ENCODE measurements around the gene KIAA1549.

GRCh38 chr7:138892812-138893211 lies 88.4 kb downstream of the KIAA1549 start:
- TF ChIP-seq, protein P1, sequence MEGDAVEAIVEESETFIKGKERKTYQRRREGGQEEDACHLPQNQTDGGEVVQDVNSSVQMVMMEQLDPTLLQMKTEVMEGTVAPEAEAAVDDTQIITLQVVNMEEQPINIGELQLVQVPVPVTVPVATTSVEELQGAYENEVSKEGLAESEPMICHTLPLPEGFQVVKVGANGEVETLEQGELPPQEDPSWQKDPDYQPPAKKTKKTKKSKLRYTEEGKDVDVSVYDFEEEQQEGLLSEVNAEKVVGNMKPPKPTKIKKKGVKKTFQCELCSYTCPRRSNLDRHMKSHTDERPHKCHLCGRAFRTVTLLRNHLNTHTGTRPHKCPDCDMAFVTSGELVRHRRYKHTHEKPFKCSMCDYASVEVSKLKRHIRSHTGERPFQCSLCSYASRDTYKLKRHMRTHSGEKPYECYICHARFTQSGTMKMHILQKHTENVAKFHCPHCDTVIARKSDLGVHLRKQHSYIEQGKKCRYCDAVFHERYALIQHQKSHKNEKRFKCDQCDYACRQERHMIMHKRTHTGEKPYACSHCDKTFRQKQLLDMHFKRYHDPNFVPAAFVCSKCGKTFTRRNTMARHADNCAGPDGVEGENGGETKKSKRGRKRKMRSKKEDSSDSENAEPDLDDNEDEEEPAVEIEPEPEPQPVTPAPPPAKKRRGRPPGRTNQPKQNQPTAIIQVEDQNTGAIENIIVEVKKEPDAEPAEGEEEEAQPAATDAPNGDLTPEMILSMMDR (IDR thresholded peaks at IDR 0.05): no peak
- no peak for TF ChIP-seq POLR2AphosphoS5 (IDR thresholded peaks at IDR 0.05)
- TF ChIP-seq POLR2A (IDR thresholded peaks at IDR 0.05): no peak
- no peak for TF ChIP-seq EP300 (IDR thresholded peaks at IDR 0.05)

Measured in gastroesophageal sphincter (tissue), 3 donors.